Stimulated activated CD4-positive, alpha-beta T cell treated with anti-CD3 and anti-CD28 coated beads, Interleukin-2, amount 100 ng/mL, for 48 hours (primary cell): Measurements from ENCODE around the gene USO1.
"Not testable (repeated sequence)": the region's sequence is repeated elsewhere in the genome, so short reads cannot be mapped to it uniquely, and the experiment has no call there.

Experiments used
- DNase-seq, 2 donors: peaks; one replicate each; pipeline ENCODE4 v3.0.0-alpha.2; 2020

Gene USO1

DNA sequence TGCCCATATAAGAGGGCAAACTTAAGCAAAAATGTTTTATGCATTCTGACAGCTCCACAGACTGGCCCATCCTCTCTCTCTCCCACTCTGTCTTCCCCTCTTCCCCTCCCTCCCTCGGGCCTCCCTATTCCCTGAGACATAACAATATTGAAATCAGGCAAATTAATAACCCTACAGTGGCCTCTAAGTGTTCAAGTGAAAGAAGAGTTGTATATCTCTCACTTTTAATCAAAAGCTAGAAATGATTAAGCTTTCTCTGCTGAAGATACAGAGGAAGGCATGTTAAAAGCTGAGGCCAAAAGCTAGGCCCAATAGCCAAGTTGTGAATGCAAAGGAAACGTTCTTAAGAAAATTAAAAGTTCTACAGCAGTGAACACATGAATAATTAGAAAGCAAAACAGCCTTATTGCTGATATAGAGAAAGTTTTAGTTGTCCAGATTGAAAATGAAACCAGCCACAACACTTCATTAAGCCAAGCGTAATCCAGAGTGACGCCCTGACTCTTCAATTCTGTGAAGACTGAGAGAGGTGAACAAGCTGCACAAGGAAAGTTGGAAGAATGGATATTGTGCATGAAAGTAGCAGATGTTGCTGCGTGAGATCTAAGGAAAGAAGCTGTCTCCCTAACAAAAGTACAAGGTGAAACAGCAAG lies 54.9 kb downstream of the USO1 start:
- no peak for DNase-seq

DNA sequence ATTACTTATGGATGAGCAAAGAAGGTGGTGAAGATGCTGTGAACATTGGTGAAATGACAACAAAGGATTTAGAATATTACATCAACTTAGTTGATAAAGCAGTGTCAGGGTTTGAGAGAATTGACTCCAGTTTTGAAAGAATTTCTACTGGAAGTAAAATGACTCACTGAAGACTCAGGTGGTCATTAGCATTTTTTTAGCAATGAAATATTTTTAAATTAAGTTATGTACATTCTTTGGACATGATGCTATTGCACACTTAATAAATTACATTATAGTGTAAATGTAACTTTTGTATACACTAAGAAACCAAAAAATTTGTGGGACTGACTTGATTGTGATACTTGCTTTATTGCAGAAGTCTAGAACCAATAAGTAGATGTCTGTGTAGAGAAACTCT lies 56.9 kb downstream of the USO1 start:
- no peak for DNase-seq

DNA sequence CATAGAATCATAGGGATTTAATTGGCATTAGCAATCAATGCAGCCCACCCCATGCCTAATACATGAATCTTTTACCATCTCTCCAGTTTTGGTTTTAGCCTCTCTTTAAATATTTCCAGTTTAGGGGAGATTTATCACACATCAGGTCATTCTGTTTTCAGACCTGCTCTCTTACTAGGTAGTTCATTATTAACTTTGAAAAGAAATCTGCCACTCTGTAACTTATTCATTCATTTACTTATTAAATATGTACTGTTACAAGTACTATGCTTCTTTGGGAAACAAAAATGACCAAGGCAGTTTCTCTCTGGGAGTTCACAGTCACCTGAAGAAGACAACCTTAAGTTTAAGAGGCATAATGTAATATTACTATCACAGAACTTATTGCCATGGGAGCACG lies 62.1 kb downstream of the USO1 start:
- no peak for DNase-seq

DNA sequence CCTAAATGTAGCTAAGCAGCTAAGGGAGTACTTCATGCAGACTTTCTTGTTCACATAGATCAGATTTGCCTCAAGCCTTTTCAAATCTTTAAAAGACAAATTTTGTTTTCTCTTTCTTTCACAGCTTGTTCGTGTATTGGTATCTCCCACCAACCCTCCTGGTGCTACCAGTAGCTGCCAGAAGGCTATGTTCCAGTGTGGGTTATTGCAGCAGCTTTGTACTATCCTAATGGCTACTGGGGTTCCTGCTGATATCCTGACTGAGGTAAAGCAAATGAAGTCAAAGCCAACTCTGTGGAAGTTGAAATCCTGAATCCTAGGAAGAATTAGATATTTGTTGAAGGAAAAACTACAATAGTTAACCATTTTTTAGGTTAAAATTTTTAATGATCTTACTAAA lies 62.6 kb downstream of the USO1 start:
- no peak for DNase-seq

DNA sequence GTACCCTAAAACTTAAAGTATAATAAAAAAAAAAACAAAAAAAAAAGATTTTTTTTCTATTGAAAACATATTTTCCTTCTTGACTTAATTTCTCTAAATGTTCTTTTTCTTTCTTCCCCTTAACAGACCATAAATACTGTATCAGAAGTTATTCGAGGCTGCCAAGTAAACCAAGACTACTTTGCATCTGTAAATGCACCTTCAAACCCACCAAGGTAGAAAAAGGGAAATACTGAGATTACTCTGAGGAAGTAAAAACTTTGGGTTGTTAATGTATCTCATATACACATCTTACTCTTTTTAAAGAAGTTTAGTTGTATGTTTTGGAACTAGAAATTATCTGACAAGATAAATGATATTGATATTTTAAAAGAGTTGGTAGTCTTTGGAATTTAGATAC lies 65.6 kb downstream of the USO1 start:
- DNase-seq: no peak

DNA sequence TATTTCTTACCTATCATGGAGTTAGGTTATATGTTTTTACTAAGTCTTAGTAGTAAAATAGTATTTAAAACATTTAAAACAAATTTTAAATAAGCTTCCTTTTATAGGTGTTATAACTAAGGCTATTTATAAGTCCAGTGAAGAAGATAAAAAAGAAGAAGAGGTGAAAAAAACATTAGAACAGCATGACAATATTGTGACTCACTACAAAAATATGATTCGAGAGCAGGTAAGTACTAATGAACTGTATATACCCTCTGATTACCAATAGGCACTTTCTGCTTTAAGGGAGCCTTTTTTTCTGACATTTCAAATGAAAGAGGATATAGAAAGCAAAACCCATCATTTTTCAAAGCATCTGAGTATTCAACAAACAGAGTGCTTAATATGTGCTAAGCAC lies 76.6 kb downstream of the USO1 start:
- no peak for DNase-seq

DNA sequence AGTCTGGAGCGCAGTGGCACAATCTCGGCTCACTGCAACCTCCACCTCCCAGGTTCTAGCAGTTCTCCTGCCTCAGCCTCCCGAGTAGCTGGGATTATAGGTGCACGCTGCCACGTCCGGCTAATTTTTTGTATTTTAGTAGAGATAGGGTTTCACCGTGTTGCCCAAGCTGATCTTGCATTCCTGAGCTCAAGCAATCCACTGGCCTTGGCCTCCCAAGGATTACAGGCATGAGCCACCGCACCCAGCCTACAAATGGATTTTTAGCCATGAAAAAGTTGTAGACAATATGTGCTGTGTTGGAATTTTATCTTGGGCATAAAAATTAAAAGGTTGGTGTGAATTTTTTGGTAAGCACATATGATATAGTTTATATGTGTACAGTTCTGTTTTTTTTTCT lies 81.7 kb downstream of the USO1 start:
- DNase-seq: not testable (repeated sequence)

DNA sequence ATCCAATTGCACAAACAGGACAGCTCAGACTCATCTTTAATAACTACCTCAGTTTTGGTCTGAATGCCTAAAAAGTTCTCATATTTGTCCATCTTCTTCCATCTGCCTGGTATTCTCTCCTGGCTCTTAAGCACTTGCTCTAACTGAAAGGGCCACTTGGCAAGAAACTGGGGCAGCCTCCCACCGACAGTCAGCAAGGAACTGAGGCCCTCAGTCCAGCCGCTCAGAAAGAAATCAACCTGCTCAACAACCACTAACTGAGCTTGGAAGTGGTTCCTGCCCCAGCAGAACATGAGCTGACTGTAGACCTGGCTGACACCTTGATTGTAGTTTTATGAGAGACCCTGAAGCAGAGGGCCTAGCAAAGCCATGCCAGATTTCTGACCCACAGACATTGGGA lies 93.5 kb downstream of the USO1 start:
- DNase-seq: no peak

DNA sequence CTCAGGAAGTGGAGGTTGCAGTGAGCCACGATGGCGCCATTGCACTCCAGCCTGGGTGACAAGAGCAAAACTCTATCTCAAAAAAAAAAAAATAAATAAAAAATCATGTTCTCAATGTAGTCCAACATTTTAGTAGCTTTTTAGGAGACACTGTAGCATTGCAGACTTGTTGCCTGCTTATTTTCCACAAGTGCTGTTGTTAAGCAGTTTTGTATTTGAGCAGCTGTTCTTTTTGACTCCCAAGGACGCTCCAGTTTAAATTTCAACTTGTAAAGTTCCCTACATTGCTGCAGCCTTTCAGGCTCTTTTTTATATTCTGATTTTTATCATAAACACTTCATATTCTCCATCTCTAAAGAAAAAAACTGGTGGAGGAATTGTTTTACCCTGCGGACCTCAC lies 94.7 kb downstream of the USO1 start:
- DNase-seq: no peak

DNA sequence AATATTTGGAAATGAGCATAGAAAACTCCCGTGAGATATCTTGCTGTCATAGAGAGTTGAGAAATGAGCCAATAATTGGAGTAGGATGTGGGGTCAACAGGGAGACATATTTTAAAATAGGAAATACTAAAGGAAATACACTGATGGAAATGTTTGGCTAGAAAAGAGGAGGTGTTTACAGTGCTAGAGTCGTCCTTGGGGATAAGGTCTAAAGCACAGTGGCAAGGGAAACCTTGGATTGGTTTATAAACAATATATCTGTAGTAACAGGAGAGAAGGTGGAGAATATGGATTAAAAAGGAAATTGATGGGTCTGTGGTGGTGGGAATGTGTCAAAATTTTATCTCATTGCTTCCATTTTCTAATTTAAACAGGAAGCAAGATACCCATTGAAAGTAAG lies 95.8 kb downstream of the USO1 start:
- DNase-seq: no peak

DNA sequence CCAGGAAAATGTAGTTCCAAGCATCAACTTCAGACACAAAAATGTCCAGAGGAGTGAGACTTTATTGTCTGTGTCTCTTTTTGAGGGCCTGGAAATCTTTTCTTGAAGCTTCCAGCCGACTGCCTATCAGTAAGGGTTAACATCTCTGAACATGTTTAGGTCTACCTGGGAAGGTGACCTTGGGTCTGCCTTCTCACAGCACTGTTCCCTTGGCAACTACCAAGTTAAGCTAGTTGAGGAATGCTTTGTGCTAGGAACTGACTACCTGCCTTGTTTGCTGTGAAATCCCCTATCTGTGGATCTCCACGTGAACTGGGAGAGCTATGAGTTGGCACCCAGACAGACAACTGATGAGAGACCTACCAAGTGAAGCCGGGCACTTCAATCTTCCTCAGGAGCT lies 96.3 kb downstream of the USO1 start:
- DNase-seq: no peak

DNA sequence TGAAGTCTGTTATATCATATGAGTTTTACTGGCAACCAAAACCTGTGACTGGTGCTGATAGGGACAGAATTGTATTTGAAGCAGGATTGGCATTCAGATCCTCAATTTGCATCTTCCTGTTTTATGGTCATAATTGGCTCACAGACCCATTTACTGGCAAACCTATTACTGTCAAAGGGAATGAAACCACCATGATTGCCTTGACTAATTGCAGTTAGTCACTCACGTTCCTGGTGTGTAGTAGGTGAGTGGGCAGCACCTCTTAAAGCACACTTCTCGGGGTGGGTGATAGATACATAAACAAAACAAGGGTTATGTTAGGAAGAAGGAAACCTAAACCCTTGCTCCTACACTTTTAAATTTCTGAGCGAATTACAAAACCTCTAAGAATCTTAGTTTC lies 96.8 kb downstream of the USO1 start:
- DNase-seq: no peak

DNA sequence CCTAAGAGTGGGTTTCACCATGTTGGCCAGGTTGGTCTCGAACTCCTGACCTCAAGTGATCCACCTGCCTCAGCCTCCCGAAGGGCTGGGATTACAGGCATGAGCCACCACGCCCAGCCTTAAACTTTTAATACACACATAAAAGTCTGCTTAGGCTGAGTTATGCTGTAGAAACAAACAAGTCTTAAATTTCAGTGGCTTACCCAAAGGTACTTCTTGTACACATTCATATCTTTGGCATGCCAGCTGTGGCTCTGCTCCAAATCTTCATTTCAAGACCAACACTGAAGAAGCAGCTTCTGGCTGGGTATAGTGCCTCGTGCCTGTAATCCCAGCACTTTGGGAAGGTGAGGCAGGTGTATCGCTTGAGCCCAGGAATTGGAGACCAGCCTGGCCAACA lies 97.6 kb downstream of the USO1 start:
- DNase-seq: no peak

DNA sequence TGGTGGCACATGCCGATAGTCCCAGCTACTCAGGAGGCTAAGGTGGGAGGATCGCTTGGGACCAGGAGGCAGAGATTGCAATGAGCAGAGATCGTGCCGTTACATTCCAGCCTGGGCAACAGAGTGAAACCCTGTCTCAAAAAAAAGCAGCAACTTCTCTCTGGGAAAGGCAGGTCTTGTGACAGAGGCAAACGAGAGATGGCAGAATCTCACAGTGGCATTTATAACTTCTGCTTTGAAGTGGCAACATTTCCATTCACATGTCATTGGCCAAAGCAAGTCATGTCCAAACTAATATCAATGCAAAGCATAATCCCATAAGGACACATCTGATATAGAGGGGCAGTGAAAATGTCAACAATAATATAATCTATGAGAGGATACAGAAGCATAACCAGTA lies 98.0 kb downstream of the USO1 start:
- no peak for DNase-seq

DNA sequence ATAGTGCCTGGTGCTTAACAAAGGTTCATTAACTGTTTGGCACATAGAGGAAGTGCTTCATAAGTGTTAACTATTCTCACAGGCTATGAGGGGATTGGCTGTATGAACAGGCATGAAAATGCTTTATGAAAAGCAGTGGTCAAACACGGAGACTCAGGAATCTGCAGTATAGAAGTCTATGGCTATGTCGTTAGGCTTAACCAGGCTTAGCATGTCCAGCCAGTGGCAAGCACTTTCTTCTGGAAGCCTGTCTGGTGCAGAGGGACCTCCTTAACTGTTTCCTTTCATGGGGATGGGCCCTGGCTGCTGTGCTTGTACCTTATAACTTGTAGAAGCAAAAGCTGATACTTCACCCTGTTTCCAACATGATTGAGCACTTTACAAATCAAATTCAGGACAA lies 99.4 kb downstream of the USO1 start:
- DNase-seq: no peak

DNA sequence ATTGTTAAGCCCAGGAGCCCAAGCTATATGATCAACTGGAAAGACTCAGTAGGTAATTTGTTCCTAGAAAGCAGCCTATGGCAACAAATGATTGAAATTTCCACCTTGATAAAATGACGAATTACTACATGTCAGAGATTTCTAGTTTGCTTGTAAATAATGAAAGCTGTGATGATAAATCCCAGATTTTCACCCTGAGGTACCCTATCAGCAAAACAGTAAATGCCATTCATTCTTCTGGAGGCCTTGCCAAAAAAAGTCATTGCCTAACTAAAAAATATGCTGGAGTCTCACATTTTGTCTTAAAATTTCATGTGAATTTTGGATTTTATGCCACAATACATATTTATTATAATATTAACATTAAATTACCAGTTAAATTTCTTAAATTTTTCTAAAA lies 106.5 kb downstream of the USO1 start:
- DNase-seq: no peak

DNA sequence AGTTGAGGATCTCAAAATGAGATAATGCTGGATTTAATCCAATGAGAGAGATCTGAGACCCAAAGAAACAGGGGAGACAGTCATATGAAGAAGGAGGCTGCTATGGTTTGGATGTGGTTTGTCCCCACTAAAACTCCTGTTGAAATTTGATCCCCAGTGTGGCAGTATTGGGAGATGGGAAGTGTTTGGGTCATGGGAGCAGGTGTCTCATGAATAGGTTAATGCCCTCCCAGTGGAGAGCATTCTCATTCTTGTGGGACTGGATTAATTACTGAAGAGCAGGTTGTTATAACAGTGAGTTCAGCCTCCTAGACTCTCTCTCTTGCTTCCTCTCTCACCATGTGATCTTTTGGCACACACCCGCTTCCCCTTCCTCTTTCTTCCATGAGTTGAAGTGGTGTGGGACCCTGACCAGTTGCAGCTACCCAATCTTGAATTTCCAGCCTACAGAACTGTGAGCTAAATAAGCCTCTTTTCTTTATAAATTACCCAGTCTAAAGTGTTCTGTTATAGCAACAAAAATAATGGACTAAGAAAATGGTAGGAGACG lies 107.6 kb downstream of the USO1 start:
- DNase-seq: no peak

DNA sequence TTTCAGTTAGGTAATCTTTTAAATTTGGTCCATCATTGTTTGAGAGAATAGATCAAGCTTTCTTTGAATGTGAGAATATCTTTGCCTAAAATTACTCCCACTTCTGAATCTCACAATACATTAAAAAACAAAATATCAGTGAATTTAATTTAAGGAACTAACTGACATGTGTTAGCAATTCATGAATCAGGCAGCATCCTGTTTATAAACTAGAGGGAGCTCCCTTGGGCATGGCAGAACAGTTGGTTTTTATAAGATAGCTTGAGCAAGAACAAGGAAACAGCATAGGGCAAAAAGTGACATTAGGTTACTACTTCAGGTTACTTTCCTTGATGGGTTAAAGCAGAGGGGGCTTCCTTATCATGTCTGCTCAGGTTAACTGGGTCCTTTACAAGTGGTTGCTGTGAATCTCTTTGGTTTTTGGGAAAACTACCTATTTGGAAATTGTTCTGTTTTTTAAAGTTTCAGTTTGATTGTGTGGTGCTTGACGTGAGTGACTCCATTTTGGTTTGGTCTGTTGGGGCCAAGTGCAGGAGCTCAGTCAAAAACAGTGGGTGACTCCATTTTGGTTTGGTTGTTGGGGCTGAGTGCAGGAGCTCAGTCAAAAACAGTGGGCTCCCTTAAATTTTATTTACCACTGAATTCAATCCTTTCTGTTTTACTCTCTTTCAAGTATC lies 109.9 kb downstream of the USO1 start:
- DNase-seq: no peak

DNA sequence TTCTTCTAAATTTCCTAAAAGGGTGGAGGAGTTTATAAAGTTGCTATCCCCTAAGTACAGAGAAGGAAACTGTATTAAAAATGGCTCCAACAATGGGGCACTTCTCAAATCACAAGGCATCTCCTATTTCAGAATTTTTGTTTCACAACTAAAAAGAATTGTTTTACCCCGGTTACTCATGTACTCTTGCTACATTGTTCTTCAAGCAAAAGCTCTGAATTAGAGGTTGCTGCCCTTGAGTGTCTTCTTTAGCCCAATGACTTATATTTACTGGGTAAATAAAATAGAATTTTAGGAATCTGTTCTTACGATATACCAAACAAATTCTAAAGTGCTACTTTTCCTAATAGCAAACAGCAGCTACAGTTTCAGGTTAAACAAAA lies 110.4 kb downstream of the USO1 start:
- no peak for DNase-seq

DNA sequence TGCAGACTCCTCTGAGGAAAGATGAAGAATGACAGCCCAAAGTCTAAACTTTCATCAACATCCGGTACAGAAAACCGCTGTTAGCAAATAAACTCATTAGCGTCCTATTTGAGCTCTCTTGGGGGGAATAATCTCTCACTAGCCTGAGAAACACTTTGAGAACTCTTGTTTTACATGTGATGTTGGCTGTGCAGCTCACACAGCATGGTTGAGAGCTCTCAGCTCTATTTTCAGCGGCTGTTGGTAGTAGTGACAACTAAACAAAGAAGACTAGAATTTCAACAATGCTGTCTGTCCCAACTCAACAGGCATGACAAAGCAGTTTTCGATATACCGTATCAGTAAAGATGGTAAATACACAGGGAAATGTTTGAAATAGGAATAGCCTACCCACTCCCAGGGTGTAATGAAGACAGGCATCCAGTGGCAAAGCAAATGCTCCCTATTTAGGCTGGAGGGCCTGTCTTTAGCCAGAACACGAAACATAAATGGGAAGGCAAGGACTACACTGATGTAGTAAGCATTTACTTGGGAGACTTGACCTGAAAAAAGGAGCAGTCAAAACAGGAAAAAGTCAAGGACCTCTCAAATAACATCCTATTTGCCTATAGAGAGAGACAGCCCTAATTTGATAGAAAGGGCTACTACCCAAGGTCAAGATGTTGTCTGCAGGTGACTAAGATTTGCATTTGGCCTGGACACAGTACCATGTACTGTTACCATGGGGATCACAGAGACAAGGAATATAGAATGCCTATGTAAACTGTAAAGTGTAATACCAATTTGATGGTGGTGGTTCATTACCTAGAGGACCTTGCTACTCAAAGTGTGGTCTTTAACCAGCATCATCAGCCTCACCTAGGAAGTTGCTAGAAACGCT lies 117.5 kb downstream of the USO1 start:
- no peak for DNase-seq

DNA sequence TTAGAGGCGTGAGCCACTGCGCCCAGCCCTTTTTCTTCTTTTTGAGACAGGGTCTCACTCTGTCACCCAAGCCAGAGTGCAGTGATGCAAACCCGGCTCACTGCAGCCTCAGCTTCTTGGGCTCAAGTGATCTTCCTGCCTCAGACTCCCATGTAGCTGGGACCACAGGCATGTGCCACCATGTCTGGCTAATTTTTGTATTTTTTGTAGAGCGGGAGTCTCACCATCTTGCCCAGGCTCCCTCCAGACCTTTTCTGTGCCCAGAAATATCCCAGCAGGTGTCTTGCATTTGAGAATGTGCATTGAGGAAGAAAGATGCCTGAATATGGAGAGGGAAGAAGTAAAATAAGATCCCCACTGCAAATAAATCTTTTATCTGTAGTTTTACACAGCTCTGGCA lies 119.2 kb downstream of the USO1 start:
- DNase-seq: no peak

DNA sequence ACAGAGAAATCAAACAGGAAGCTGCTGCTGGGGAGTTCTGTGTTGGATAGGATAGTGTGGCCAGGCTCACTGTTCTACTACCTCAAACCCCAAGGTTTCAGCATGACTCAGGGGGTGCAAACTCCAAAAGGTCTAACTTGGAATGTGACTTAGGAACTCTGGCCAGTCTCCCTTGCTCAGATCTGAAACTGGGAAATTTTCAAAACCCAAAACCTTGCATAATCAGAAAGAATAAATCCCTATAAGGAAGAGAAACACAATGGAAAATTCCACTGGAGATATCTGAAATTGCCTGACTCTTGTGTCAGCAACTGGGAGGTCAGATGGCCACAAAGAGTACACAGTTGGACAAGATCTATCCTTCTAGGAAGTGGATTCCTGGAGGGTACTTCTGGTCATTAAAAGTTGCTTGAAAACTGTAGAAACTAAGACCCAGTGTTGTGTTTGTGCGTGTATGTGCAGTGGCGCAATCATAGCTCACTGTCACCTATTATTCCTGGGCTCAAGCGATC lies 119.8 kb downstream of the USO1 start:
- no peak for DNase-seq

DNA sequence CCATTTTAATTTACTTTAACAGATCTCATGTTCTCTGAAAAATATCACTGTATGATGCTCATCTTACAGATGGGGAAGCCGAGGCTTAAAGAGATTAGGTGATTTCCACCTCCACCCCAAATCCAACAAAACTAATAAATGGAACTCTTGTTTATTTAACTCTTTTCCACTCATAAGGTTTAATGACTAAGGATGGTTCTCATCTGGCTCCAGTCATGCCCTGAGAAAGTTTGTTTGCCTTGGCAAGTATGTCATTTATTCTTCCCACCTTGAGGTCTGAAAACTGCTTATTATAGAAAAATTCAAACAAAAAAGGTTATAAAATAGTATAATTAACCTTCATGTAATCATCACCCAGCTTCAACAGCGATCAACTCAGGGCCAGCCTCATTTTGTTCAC lies 121.6 kb downstream of the USO1 start:
- no peak for DNase-seq
